ENCODE measurements around the gene RABGAP1L.
"Not testable (repeated sequence)": the region's sequence is repeated elsewhere in the genome, so short reads cannot be mapped to it uniquely, and the experiment has no call there.

DNA sequence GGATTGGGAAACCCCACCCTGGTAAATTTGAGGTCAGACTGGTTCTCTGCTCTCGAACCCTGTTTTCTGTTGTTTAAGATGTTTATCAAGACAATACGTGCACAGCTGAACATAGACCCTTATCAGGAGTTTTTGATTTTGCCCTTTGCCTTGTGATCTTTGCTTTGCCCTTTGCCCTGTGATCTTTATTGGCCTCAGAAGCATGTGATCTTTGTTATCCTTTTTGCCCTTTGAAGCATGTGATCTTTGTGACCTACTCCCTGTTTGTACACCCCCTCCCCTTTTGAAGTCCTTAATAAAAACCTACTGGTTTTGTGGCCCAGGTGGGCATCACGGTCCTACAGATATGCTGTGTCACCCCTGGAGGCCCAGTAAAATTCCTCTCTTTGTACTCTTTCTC lies 250.5 kb downstream of the RABGAP1L start:
- not testable (repeated sequence) for TF ChIP-seq ZNF274 (IDR thresholded peaks at IDR 0.05; ENCODE audit: low read depth, low read length); YY1 (IDR thresholded peaks at IDR 0.05; ENCODE audit: insufficient read depth, insufficient read length)

All from NT2/D1 (cell line).